Measurements from ENCODE around the gene ZNFX1.

The ZNFX1 gene

GRCh38 chr20:49283176-49283702 lies 5.4 kb upstream of the ZNFX1 start:
- Histone ChIP-seq H3K4me3 (ENCODE audit: low read depth in 1 of 2, low read length in 1 of 2) (peak overlapping the region; percentile 6 to 98), H3K36me3 (peaks cover 94% of the 10 kb centered on the region), H3K4me1 (ENCODE audit: control insufficient read depth in 1 of 2, insufficient read depth in 1 of 2, low read depth in 1 of 2, low read length in 1 of 2) (peaks cover 74 to 89% of the 10 kb centered on the region in 2 experiments), H3K9me3 (peaks cover 2% of the 10 kb centered on the region), H3K27me3 (no peaks in the 10 kb centered on the region), H3K27ac (peak overlapping the region; percentile 97)
- TF ChIP-seq, protein P1, sequence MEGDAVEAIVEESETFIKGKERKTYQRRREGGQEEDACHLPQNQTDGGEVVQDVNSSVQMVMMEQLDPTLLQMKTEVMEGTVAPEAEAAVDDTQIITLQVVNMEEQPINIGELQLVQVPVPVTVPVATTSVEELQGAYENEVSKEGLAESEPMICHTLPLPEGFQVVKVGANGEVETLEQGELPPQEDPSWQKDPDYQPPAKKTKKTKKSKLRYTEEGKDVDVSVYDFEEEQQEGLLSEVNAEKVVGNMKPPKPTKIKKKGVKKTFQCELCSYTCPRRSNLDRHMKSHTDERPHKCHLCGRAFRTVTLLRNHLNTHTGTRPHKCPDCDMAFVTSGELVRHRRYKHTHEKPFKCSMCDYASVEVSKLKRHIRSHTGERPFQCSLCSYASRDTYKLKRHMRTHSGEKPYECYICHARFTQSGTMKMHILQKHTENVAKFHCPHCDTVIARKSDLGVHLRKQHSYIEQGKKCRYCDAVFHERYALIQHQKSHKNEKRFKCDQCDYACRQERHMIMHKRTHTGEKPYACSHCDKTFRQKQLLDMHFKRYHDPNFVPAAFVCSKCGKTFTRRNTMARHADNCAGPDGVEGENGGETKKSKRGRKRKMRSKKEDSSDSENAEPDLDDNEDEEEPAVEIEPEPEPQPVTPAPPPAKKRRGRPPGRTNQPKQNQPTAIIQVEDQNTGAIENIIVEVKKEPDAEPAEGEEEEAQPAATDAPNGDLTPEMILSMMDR (IDR thresholded peaks at IDR 0.05) = no peak

- H3K4me1 ChIP-seq (ENCODE audit: control insufficient read depth in 1 of 2, insufficient read depth in 1 of 2, low read depth in 1 of 2, low read length in 1 of 2) = peaks cover 68 to 83% of the 10 kb centered on the region in 2 experiments
- TF ChIP-seq, protein P1 (IDR thresholded peaks at IDR 0.05) = no peak
Observed at GRCh38 chr20:49282584-49283171, 4.8 kb upstream of the ZNFX1 start.

DNA sequence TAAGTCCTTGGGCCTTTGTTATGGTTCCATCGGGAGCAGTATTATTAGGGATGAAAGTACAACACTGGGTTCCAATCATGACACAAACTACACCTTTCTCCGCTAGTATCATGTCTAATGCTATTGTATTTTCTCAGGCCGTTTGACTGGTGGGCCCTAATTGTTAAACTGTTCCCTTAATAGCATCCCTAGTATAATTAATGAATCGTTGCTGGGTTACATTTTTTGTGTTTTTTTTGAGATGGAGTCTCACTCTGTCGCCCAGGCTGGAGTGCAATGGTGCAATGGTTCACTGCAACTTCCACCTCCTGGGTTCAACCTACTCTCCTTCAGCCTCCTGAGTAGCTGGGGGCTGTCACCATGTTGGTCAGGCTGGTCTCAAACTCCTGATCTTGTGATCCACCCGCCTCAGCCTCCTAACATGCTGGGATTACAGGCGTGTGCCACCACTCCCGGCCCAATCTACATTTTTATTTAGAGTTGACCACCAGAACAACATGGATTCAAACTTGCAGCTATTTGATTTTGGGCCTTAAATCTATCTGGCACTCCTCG lies 4.1 kb upstream of the ZNFX1 start:
- Histone ChIP-seq H3K27ac (peak overlapping the region; percentile 97), H3K27me3 (no peaks in the 10 kb centered on the region), H3K4me1 (ENCODE audit: control insufficient read depth in 1 of 2, insufficient read depth in 1 of 2, low read depth in 1 of 2, low read length in 1 of 2) (peaks cover 63 to 78% of the 10 kb centered on the region in 2 experiments), H3K4me3 (ENCODE audit: low read depth in 1 of 2, low read length in 1 of 2) (peak overlapping the region; percentile 98 to 99), H3K36me3 (peaks cover 81% of the 10 kb centered on the region), H3K9me3 (peaks cover 2% of the 10 kb centered on the region)
- TF ChIP-seq, protein P1 (IDR thresholded peaks at IDR 0.05) = no peak

More at GRCh38 chr20:49282584-49283171, 4.8 kb upstream of the ZNFX1 start:
- no peaks in the 10 kb centered on the region for H3K27me3 ChIP-seq
- peak overlapping the region; percentile 97 for H3K27ac ChIP-seq
- H3K4me3 ChIP-seq (ENCODE audit: low read depth in 1 of 2, low read length in 1 of 2) = peak overlapping the region; percentile 98 to 99
- H3K9me3 ChIP-seq = peaks cover 2% of the 10 kb centered on the region
- peaks cover 88% of the 10 kb centered on the region for H3K36me3 ChIP-seq

GRCh38 chr20:49281059-49281912 lies 3.4 kb upstream of the ZNFX1 start:
- Histone ChIP-seq H3K36me3 (peaks cover 74% of the 10 kb centered on the region), H3K27me3 (no peaks in the 10 kb centered on the region), H3K27ac (peak overlapping the region; percentile 97), H3K4me3 (ENCODE audit: low read depth in 1 of 2, low read length in 1 of 2) (peak overlapping the region; percentile 98 to 99), H3K4me1 (ENCODE audit: control insufficient read depth in 1 of 2, insufficient read depth in 1 of 2, low read depth in 1 of 2, low read length in 1 of 2) (peaks cover 63 to 78% of the 10 kb centered on the region in 2 experiments), H3K9me3 (peaks cover 2% of the 10 kb centered on the region)
- TF ChIP-seq, protein P1 (IDR thresholded peaks at IDR 0.05) = no peak

DNA sequence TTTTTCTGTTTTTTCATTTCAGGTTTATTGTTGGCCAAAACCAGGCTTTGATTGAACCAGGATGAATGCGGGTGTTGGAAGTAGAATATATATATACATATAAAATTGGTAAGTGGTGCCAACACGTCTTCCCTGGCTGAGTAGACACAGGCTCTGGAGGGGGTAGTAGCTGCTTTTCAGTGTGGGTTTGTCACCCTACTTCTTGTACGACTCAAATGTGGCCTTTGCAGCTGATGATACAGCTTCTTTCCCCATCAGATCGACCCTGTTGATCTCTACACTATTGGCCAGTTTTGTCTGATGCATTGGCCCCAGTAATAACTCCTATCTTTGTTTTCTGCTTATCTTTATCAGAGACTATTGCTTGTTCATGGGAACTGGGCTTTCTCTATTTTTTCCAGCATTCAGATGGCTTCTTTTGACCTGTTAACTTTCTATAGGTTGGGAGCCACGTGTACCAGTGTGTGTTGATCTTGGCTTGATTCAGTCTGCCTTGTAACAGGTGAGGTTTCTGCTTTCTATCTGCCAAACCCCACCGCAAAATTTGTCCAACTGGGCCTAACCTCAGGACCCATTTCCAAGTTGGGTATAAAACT lies 2.7 kb upstream of the ZNFX1 start:
- H3K36me3 ChIP-seq = peaks cover 70% of the 10 kb centered on the region
- H3K27me3 ChIP-seq = no peaks in the 10 kb centered on the region
- peaks cover 63 to 78% of the 10 kb centered on the region in 2 experiments for H3K4me1 ChIP-seq (ENCODE audit: control insufficient read depth in 1 of 2, insufficient read depth in 1 of 2, low read depth in 1 of 2, low read length in 1 of 2)
- TF ChIP-seq, protein P1 (IDR thresholded peaks at IDR 0.05) = no peak
- H3K27ac ChIP-seq = peak overlapping the region; percentile 97
- peaks cover 2% of the 10 kb centered on the region for H3K9me3 ChIP-seq
- peak overlapping the region; percentile 98 to 99 for H3K4me3 ChIP-seq (ENCODE audit: low read depth in 1 of 2, low read length in 1 of 2)

All from neutrophil (primary cell).